A549 (cell line): ENCODE data around the gene CRYBB1. TPM values are rescaled to one million over a fixed set of nuclear protein-coding genes. Genes with fewer than 3 reads are reported as not detected.

Experiments
- ATAC-seq, 2 experiments: fragments of 200-7000 bp in 1 of 2; fragments of >200 bp in 1 of 2; cut with Nextera tagmentation in 1 of 2; cut with Tn5 transposase in 1 of 2; 3 replicates each; pipeline versions ENCODE4 v1.8.0 to v1.9.1; 2018 to 2020; ENCODE audit warnings: mild to moderate bottlenecking in 1 of 2, moderate library complexity in 1 of 2
- CTCF ChIA-PET: fragments of 300-600 bp; sonication (Branson Sonifier 250); formaldehyde crosslinking; extraction: SDS; loops from one replicate; lab custom pipeline; 2021; ENCODE audit warnings: antibody characterized with exemption, inconsistent platforms; lab: Yijun Ruan, JAX
- POLR2A ChIA-PET: fragments of 350-600 bp; formaldehyde crosslinking; extraction: SDS; loops from one replicate; lab custom pipeline; 2021; ENCODE audit warnings: antibody characterized with exemption, inconsistent platforms; lab: Yijun Ruan, JAX
- DNase-seq, 2 experiments: peaks; one replicate each; pipeline versions ENCODE4 v3.0.0 to v3.0.0-alpha.2; 2011 to 2016; ENCODE audit warnings: low read depth in 1 of 2, low spot score in 1 of 2
- FAIRE-seq: peaks from 2 replicates; lab custom pipeline; 2011; peaks lifted over from hg19 to GRCh38; lab: Jason Lieb, UNC
- H3K27ac ChIP-seq, 2 experiments: fragments of >200 bp; sonication (Bioruptor Twin); formaldehyde crosslinking; 3 replicates each; pipeline ENCODE4 v1.5.1; 2016 to 2017
- H3K4me1 ChIP-seq: fragments of >200 bp; sonication (Bioruptor Twin); formaldehyde crosslinking; 3 replicates; pipeline ENCODE4 v1.6.1; 2016
- H3K4me2 ChIP-seq: fragments of >200 bp; sonication (Bioruptor Twin); formaldehyde crosslinking; 3 replicates; pipeline ENCODE4 v1.6.1; 2016
- H3K4me3 ChIP-seq: fragments of >200 bp; sonication (Bioruptor Twin); formaldehyde crosslinking; 3 replicates; pipeline ENCODE4 v1.5.1; 2016
- H3K9me3 ChIP-seq: fragments of >200 bp; sonication (Bioruptor Twin); formaldehyde crosslinking; 3 replicates; pipeline ENCODE4 v1.6.1; 2016
- BHLHE40 ChIP-seq: IDR thresholded peaks from 2 replicates; pipeline ENCODE4 v1.6.1; 2012; ENCODE audit warnings: low read depth, low read length, inconsistent platforms
- CBX2 ChIP-seq: fragments of 200-600 bp; sonication (generic); IDR thresholded peaks from 2 replicates; pipeline ENCODE4 v1.6.1; 2016; ENCODE audit warnings: low read depth, mild to moderate bottlenecking, borderline replicate concordance
- CBX8 ChIP-seq: fragments of 200-600 bp; sonication (generic); IDR thresholded peaks from 2 replicates; pipeline ENCODE4 v1.6.1; 2016
- CEBPB ChIP-seq, 2 experiments: fragments of >200 bp in 1 of 2; sonication (Bioruptor Twin) in 1 of 2; formaldehyde crosslinking in 1 of 2; IDR thresholded peaks; 2 replicates each; pipeline ENCODE4 v1.6.1; 2012 to 2016
- CHD4 ChIP-seq: fragments of 200-600 bp; sonication (generic); IDR thresholded peaks from 2 replicates; pipeline ENCODE4 v1.6.1; 2016; ENCODE audit warnings: antibody characterized with exemption, mild to moderate bottlenecking, borderline replicate concordance
- EHMT2 ChIP-seq: fragments of 200-600 bp; sonication (generic); IDR thresholded peaks from 2 replicates; pipeline ENCODE4 v1.6.1; 2016; ENCODE audit warnings: antibody characterized with exemption, low read depth, mild to moderate bottlenecking, moderate library complexity
- ESRRA ChIP-seq: fragments of 150-350 bp; IDR thresholded peaks from 2 replicates; pipeline ENCODE4 v1.6.1; 2014; ENCODE audit warnings: mild to moderate bottlenecking, low read length, borderline replicate concordance
- FOSL2 ChIP-seq, 2 experiments: fragments of 450-650 bp in 1 of 2; fragments of >200 bp in 1 of 2; sonication (Bioruptor Twin) in 1 of 2; formaldehyde crosslinking; IDR thresholded peaks; 2 replicates each; pipeline versions ENCODE4 v1.5.0 to v1.6.1; 2016 to 2020; ENCODE audit warnings: mild to moderate bottlenecking in 1 of 2, moderate library complexity in 1 of 2
- HDAC2 ChIP-seq: fragments of 200-600 bp; sonication (generic); IDR thresholded peaks from 2 replicates; pipeline ENCODE4 v1.6.1; 2016
- JUNB ChIP-seq: fragments of >200 bp; sonication (Bioruptor Twin); formaldehyde crosslinking; IDR thresholded peaks from 2 replicates; pipeline ENCODE4 v1.6.1; 2016
- KDM1A ChIP-seq: fragments of 200-600 bp; sonication (generic); IDR thresholded peaks from 2 replicates; pipeline ENCODE4 v1.6.1; 2016; ENCODE audit warnings: low read depth, mild to moderate bottlenecking
- KDM5A ChIP-seq: fragments of 200-600 bp; sonication (generic); IDR thresholded peaks from 2 replicates; pipeline ENCODE4 v1.6.1; 2016; ENCODE audit warnings: antibody characterized with exemption, mild to moderate bottlenecking
- MYC ChIP-seq: IDR thresholded peaks from 2 replicates; pipeline ENCODE4 v1.6.1; 2012; ENCODE audit warnings: mild to moderate bottlenecking, inconsistent platforms, low read length, improper control_type of control experiment, borderline replicate concordance
- NFE2L2 ChIP-seq: fragments of 150-350 bp; conservative IDR thresholded peaks from 2 replicates; pipeline ENCODE4 v1.6.1; 2014; ENCODE audit warnings: low read length
- PHF8 ChIP-seq: fragments of 200-600 bp; sonication (generic); IDR thresholded peaks from 2 replicates; pipeline ENCODE4 v1.6.1; 2016; ENCODE audit warnings: low read depth, mild to moderate bottlenecking, antibody characterized with exemption, moderate library complexity, borderline replicate concordance
- POLR2AphosphoS2 ChIP-seq: conservative IDR thresholded peaks from 2 replicates; pipeline ENCODE4 v1.6.1; 2012; ENCODE audit warnings: low read length, improper control_type of control experiment, inconsistent platforms
- RAD21 ChIP-seq, 2 experiments: fragments of >200 bp in 1 of 2; sonication (Bioruptor Twin) in 1 of 2; formaldehyde crosslinking in 1 of 2; IDR thresholded peaks in 1 of 2; conservative IDR thresholded peaks in 1 of 2; 2 replicates in 1 of 2; 3 replicates in 1 of 2; pipeline ENCODE4 v1.6.1; 2012 to 2018; ENCODE audit warnings: inconsistent platforms in 1 of 2
- RCOR1 ChIP-seq: fragments of 150-350 bp; IDR thresholded peaks from 2 replicates; pipeline ENCODE4 v1.6.1; 2014; ENCODE audit warnings: antibody characterized with exemption, low read length, low read depth
- TFCP2L1 ChIP-seq: fragments of 250-450 bp; sonication (Bioruptor Pico); IDR thresholded peaks from 2 replicates; pipeline ENCODE4 v1.5.0; 2021; ENCODE audit warnings: mild to moderate bottlenecking
- TP53 ChIP-seq: fragments of 250-450 bp; sonication (Bioruptor Pico); IDR thresholded peaks from 2 replicates; pipeline ENCODE4 v1.5.0; 2021; ENCODE audit warnings: mild to moderate bottlenecking, moderate library complexity
- ZC3H11A ChIP-seq: fragments of 450-650 bp; IDR thresholded peaks from 2 replicates; pipeline ENCODE4 v1.6.1; 2014; ENCODE audit warnings: antibody characterized with exemption, mild to moderate bottlenecking
- ZFP36 ChIP-seq: fragments of 450-650 bp; IDR thresholded peaks from 2 replicates; pipeline ENCODE4 v1.6.1; 2014; ENCODE audit warnings: borderline replicate concordance; ENCODE audit not compliant: partially characterized antibody
- ZNF302 ChIP-seq: fragments of 250-450 bp; sonication (Bioruptor Pico); IDR thresholded peaks from 2 replicates; pipeline ENCODE4 v1.9.0; 2021; ENCODE audit warnings: inconsistent platforms, mild to moderate bottlenecking, moderate library complexity
- ZSCAN20 ChIP-seq: fragments of 250-450 bp; sonication (Bioruptor Pico); IDR thresholded peaks from 2 replicates; pipeline ENCODE4 v1.8.0; 2022; ENCODE audit warnings: mild to moderate bottlenecking, moderate library complexity
- WGBS: methylation state at CpG from one replicate; pipeline ENCODE4 v1.1.6; 2017; ENCODE audit errors: missing lambda C conversion rate; 5-methylcytosine and 5-hydroxymethylcytosine counted together
- polyA plus RNA-seq, 4 experiments: library from polyadenylated mRNA; depleted of rRNA in 3 of 4; stranded (reverse); fragments of >200 nt; fragmentation: RNase III in 1 of 4; extraction: RNeasy Plus Mini Kit Qiagen cat#74134 plus additional on column Dnase treatment in 1 of 4; gene quantifications; 2 replicates in 3 of 4; 3 replicates in 1 of 4; pipeline ENCODE4 v1.2.3, GENCODE V29; 2011 to 2017
- TF ChIP-seq, protein P1 (sequence below): fragments of 200-600 bp; sonication (generic); IDR thresholded peaks from 2 replicates; pipeline ENCODE4 v1.6.1; 2016; ENCODE audit warnings: antibody characterized with exemption, mild to moderate bottlenecking, moderate library complexity
- TF ChIP-seq, protein P2 (sequence below): fragments of 250-450 bp; sonication (Bioruptor Pico); IDR thresholded peaks from 2 replicates; pipeline ENCODE4 v1.5.0; 2021; ENCODE audit warnings: mild to moderate bottlenecking, moderate library complexity, borderline replicate concordance
- TF ChIP-seq, protein P3 (sequence below): IDR thresholded peaks from 2 replicates; pipeline ENCODE4 v1.6.1; 2012
- TF ChIP-seq, protein P4 (sequence below): fragments of >200 bp; sonication (Bioruptor Twin); formaldehyde crosslinking; IDR thresholded peaks from 3 replicates; pipeline ENCODE4 v1.6.1; 2016

The CRYBB1 gene
- polyA plus RNA-seq, 2 of the 4 experiments (the other 2 are of a cell fraction) = not detected

DNA sequence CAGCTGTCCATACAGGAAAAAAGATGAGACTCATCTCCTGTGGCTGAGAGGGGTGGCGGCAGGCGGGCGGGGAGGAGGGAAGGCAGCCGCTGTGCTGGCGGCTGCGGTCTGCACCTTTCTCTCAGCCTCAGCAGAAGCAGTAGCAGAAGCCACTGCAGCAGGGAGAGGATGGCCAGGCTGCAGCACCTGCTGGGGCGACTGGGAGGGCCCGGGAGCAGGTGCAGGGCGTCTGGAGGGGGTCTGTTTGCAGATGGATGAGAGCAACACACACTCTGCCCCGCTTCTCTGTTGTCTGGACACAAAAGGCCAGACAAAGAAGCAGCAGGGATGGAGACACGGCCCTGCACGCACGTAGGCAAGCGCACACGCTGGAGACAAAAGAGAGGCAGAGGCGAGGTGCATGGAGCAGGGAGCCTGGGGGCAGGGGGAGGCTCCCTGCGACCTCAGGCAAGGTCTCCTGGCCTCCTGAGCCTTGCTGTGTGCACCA is 30.2 kb upstream of the CRYBB1 start:
- 63% methylated on average over 16 of the region's 17 CpGs for WGBS
- no peak for FAIRE-seq

DNA sequence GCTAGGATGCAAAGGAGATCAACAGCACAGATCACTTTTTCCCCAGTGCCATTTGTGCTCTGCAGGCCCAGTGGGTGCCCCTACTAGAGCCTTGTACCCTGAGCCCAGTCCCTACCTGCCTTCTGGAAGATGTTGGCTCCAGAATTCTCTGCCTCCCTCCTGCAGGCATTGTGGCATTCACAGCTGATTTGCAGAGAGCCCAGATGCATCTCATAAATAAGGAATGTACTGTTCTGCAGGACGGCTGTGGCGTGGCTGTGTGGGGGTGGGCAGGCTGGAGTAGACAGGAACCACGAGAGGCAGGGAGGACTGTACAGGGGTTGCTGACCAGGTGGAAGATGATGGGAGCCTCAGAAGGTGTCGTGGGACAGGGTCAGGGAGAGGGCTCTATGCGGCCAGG is 28.3 kb upstream of the CRYBB1 start:
- Histone ChIP-seq H3K4me3 (no peak overlapping the region), H3K27ac (no peak overlapping the region), H3K4me2 (no peak overlapping the region), H3K4me1 (peaks cover 5% of the 10 kb centered on the region; the same call in 1 of the 3 replicates), H3K9me3 (no peaks in the 10 kb centered on the region)
- DNase-seq (no peak), FAIRE-seq (no peak), ATAC-seq (no peak)
- POLR2A ChIA-PET = no interaction called here
- no peak for TF ChIP-seq ZC3H11A
- no peak for TF ChIP-seq RCOR1
- no peak for TF ChIP-seq TFCP2L1 (CRISPR knock-in tag)
- no peak for TF ChIP-seq CEBPB (IDR thresholded peaks at IDR 0.05)
- no peak for TF ChIP-seq ESRRA
- no peak for TF ChIP-seq CBX2
- TF ChIP-seq PHF8 = no peak
- TF ChIP-seq POLR2AphosphoS2 = no peak
- no peak for TF ChIP-seq NFE2L2
- TF ChIP-seq JUNB = no peak
- no peak for TF ChIP-seq TP53 (CRISPR knock-in tag)
- TF ChIP-seq, protein P1, sequence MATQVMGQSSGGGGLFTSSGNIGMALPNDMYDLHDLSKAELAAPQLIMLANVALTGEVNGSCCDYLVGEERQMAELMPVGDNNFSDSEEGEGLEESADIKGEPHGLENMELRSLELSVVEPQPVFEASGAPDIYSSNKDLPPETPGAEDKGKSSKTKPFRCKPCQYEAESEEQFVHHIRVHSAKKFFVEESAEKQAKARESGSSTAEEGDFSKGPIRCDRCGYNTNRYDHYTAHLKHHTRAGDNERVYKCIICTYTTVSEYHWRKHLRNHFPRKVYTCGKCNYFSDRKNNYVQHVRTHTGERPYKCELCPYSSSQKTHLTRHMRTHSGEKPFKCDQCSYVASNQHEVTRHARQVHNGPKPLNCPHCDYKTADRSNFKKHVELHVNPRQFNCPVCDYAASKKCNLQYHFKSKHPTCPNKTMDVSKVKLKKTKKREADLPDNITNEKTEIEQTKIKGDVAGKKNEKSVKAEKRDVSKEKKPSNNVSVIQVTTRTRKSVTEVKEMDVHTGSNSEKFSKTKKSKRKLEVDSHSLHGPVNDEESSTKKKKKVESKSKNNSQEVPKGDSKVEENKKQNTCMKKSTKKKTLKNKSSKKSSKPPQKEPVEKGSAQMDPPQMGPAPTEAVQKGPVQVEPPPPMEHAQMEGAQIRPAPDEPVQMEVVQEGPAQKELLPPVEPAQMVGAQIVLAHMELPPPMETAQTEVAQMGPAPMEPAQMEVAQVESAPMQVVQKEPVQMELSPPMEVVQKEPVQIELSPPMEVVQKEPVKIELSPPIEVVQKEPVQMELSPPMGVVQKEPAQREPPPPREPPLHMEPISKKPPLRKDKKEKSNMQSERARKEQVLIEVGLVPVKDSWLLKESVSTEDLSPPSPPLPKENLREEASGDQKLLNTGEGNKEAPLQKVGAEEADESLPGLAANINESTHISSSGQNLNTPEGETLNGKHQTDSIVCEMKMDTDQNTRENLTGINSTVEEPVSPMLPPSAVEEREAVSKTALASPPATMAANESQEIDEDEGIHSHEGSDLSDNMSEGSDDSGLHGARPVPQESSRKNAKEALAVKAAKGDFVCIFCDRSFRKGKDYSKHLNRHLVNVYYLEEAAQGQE = no peak
- TF ChIP-seq KDM5A = no peak
- no peak for TF ChIP-seq FOSL2 (IDR thresholded peaks at IDR 0.05)
- TF ChIP-seq FOSL2 (CRISPR knock-in tag; IDR thresholded peaks at IDR 0.05) = no peak
- TF ChIP-seq ZNF302 (CRISPR knock-in tag) = no peak
- no peak for TF ChIP-seq ZFP36
- no peak for TF ChIP-seq EHMT2
- no peak for TF ChIP-seq ZSCAN20 (CRISPR knock-in tag)
- WGBS = 64% methylated on average over 5 of the region's 5 CpGs
- CTCF ChIA-PET = interaction anchor here (0.8 kb wide), 1 partner anchor 52 kb away, joined by 4 read pairs; no protein-coding TSS in a partner anchor

More for the DNA sequence above, 30.2 kb upstream of the CRYBB1 start:
- H3K4me1 ChIP-seq = peaks cover 5% of the 10 kb centered on the region; the same call in 1 of the 3 replicates
- ChIA-PET CTCF (no interaction called here), POLR2A (no interaction called here)
- H3K9me3 ChIP-seq = no peaks in the 10 kb centered on the region
- no peak overlapping the region for H3K27ac ChIP-seq
- no peak overlapping the region for H3K4me2 ChIP-seq
- TF ChIP-seq CHD4 (no peak), RAD21 (conservative IDR thresholded peaks at IDR 0.05 in 1 of 2, IDR thresholded peaks at IDR 0.05 in 1 of 2) (no peak), HDAC2 (no peak), POLR2AphosphoS2 (no peak), BHLHE40 (no peak), ESRRA (no peak), MYC (no peak), CBX8 (no peak), KDM1A (no peak), CEBPB (IDR thresholded peaks at IDR 0.05) (no peak), CBX2 (no peak)
- TF ChIP-seq, protein P2, sequence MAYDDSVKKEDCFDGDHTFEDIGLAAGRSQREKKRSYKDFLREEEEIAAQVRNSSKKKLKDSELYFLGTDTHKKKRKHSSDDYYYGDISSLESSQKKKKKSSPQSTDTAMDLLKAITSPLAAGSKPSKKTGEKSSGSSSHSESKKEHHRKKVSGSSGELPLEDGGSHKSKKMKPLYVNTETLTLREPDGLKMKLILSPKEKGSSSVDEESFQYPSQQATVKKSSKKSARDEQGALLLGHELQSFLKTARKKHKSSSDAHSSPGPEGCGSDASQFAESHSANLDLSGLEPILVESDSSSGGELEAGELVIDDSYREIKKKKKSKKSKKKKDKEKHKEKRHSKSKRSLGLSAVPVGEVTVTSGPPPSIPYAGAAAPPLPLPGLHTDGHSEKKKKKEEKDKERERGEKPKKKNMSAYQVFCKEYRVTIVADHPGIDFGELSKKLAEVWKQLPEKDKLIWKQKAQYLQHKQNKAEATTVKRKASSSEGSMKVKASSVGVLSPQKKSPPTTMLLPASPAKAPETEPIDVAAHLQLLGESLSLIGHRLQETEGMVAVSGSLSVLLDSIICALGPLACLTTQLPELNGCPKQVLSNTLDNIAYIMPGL (CRISPR knock-in tag) = no peak
- TF ChIP-seq, protein P3, sequence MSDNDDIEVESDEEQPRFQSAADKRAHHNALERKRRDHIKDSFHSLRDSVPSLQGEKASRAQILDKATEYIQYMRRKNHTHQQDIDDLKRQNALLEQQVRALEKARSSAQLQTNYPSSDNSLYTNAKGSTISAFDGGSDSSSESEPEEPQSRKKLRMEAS = no peak
- TF ChIP-seq, protein P4, sequence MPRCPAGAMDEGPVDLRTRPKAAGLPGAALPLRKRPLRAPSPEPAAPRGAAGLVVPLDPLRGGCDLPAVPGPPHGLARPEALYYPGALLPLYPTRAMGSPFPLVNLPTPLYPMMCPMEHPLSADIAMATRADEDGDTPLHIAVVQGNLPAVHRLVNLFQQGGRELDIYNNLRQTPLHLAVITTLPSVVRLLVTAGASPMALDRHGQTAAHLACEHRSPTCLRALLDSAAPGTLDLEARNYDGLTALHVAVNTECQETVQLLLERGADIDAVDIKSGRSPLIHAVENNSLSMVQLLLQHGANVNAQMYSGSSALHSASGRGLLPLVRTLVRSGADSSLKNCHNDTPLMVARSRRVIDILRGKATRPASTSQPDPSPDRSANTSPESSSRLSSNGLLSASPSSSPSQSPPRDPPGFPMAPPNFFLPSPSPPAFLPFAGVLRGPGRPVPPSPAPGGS = no peak
- ATAC-seq = no peak
- DNase-seq = no peak
- H3K4me3 ChIP-seq = no peak overlapping the region
